ENCODE measurements around the gene ALKAL2.

DNA sequence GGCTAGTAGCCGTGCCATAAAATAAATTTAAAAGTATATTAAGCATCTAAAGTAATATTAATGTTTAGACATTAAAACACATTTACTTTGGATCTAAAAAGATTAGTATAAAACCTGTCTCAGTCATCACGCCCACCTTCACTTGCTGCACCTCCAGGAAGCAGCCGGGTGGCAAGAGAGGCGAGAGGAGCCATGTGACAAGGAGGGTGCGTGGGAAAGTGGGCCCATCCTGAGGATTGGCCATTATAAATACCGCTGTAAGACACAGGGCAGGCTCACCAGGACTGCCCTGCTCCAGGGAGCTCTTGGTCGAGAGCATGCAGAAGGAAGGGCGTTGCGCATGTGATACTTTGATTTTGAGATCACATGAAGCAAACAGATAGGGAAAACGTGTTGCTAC is 34.4 kb upstream of the ALKAL2 start:
- no peak for TF ChIP-seq CTCF (conservative IDR thresholded peaks at IDR 0.05 in 1 of 2, IDR thresholded peaks at IDR 0.05 in 1 of 2; ENCODE audit: low read depth in 1 of 2, low read length in 2 of 2)
- TF ChIP-seq EZH2 (IDR thresholded peaks at IDR 0.05; ENCODE audit: low read length, missing control alignments), result no peak
